Type B pancreatic cell (in vitro differentiated cells): ENCODE data around the gene IFNL4. TPM values are rescaled to one million over a fixed set of nuclear protein-coding genes. Genes with fewer than 3 reads are reported as not detected.

ENCODE experiments used
- DNase-seq: peaks from one replicate; pipeline ENCODE4 v3.0.0; 2021; ENCODE audit warnings: mixed read lengths; ENCODE audit not compliant: unreplicated experiment; ENCODE audit errors: extremely low spot score
- H3K27ac Mint-ChIP-seq: 2 replicates; pipeline ENCODE4 v1.8.0; 2021; ENCODE audit warnings: mild to moderate bottlenecking, mixed read lengths
- H3K27me3 Mint-ChIP-seq: 2 replicates; pipeline ENCODE4 v1.8.0; 2021; ENCODE audit warnings: mixed read lengths
- H3K36me3 Mint-ChIP-seq: 2 replicates; pipeline ENCODE4 v1.8.0; 2021; ENCODE audit warnings: mixed read lengths
- H3K4me1 Mint-ChIP-seq: one replicate; pipeline ENCODE4 v1.8.0; 2021; ENCODE audit warnings: mixed read lengths; ENCODE audit not compliant: unreplicated experiment
- H3K4me3 Mint-ChIP-seq: 2 replicates; pipeline ENCODE4 v1.8.0; 2021; ENCODE audit warnings: mild to moderate bottlenecking, mixed read lengths
- H3K9me3 Mint-ChIP-seq: 2 replicates; pipeline ENCODE4 v1.8.0; 2021; ENCODE audit warnings: mixed read lengths
- CTCF ChIP-seq: fragments of 200-600 bp; sonication (generic); conservative IDR thresholded peaks from 2 replicates; pipeline ENCODE4 v1.5.0; 2021; ENCODE audit warnings: antibody characterized with exemption, mild to moderate bottlenecking
- total RNA-seq: library from RNA; stranded (reverse); gene quantifications from 2 replicates; pipeline ENCODE4 v1.2.1, GENCODE V29; 2021; ENCODE audit warnings: low replicate concordance

IFNL4 gene
- total RNA-seq, 1 donor from 2014 or later, result not detected

GRCh38 chr19:39205449-39205764 is 43.2 kb downstream of the IFNL4 start:
- no peak overlapping the region for H3K27ac Mint-ChIP-seq
- no peak for TF ChIP-seq CTCF
- H3K9me3 Mint-ChIP-seq, result no peaks in the 10 kb centered on the region
- no peaks in the 10 kb centered on the region for H3K4me1 Mint-ChIP-seq
- H3K27me3 Mint-ChIP-seq, result peaks cover 36% of the 10 kb centered on the region
- no peaks in the 10 kb centered on the region for H3K36me3 Mint-ChIP-seq
- DNase-seq, result no peak
- H3K4me3 Mint-ChIP-seq, result no peak overlapping the region

GRCh38 chr19:39203372-39204341 is 45.0 kb downstream of the IFNL4 start, which contains the start of gene SYCN:
TSS of gene SYCN (minus strand) at chr19:39204263. CDS start at chr19:39204254, 9 bp downstream.
- no peaks in the 10 kb centered on the region for H3K36me3 Mint-ChIP-seq
- H3K27ac Mint-ChIP-seq, result no peak within 1 kb of the TSS
- no peak within 1 kb of the TSS for H3K4me3 Mint-ChIP-seq
- no peaks in the 10 kb centered on the region for H3K9me3 Mint-ChIP-seq
- TF ChIP-seq CTCF, result no peak
- H3K4me1 Mint-ChIP-seq, result no peaks in the 10 kb centered on the region
- H3K27me3 Mint-ChIP-seq, result peaks cover 32% of the 10 kb centered on the region
- no peak for DNase-seq

GRCh38 chr19:39202998-39203355 is 45.7 kb downstream of the IFNL4 start:
- no peak for TF ChIP-seq CTCF
- Mint-ChIP-seq H3K27ac (no peak overlapping the region), H3K4me3 (no peak overlapping the region), H3K4me1 (no peaks in the 10 kb centered on the region), H3K36me3 (no peaks in the 10 kb centered on the region), H3K9me3 (no peaks in the 10 kb centered on the region), H3K27me3 (peaks cover 33% of the 10 kb centered on the region)
- DNase-seq, result no peak

- DNase-seq, result no peak
- Mint-ChIP-seq H3K27ac (no peak overlapping the region), H3K4me3 (no peak overlapping the region), H3K9me3 (no peaks in the 10 kb centered on the region), H3K27me3 (peaks cover 48% of the 10 kb centered on the region), H3K4me1 (peaks cover 7% of the 10 kb centered on the region), H3K36me3 (no peaks in the 10 kb centered on the region)
- TF ChIP-seq CTCF, result no peak
These were observed 47.9 kb downstream of the IFNL4 start for GRCh38 chr19:39200803-39201115.

GRCh38 chr19:39200066-39200802 is 48.4 kb downstream of the IFNL4 start:
- Mint-ChIP-seq H3K9me3 (no peaks in the 10 kb centered on the region), H3K27me3 (peaks cover 52% of the 10 kb centered on the region), H3K4me1 (peaks cover 11% of the 10 kb centered on the region), H3K27ac (no peak overlapping the region), H3K4me3 (no peak overlapping the region), H3K36me3 (no peaks in the 10 kb centered on the region)
- no peak for TF ChIP-seq CTCF
- DNase-seq, result no peak
